Activated B cell treated with CpG ODN at 0.5 μM for 24 hours (primary cell): ENCODE measurements around the gene ABHD17A. TPM values are rescaled to one million over a fixed set of nuclear protein-coding genes. Genes with fewer than 3 reads are reported as not detected.
A peak's percentile ranks its signal among the peaks of the same experiment; 100 is the strongest.
"Not testable (repeated sequence)": the region's sequence is repeated elsewhere in the genome, so short reads cannot be mapped to it uniquely, and the experiment has no call there.

ENCODE experiments used
- ATAC-seq: fragments of 200-7000 bp; cut with Tn5 transposase; one replicate; pipeline ENCODE4 v1.10.0; 2021; ENCODE audit warnings: low read depth, mild to moderate bottlenecking, moderate library complexity
- CTCF ChIA-PET: fragments of 350-600 bp; sonication (Branson Sonifier 250); formaldehyde crosslinking; loops from one replicate; lab custom pipeline; 2021; ENCODE audit warnings: antibody characterized with exemption; lab: Charles Lee
- POLR2A ChIA-PET: fragments of 350-600 bp; sonication (Branson Sonifier 250); formaldehyde crosslinking; loops from one replicate; lab custom pipeline; 2021; ENCODE audit warnings: antibody characterized with exemption; lab: Charles Lee
- DNase-seq: peaks from one replicate; pipeline ENCODE4 v3.0.0; 2022
- H3K27ac Mint-ChIP-seq: one replicate; pipeline ENCODE4 v1.8.0; 2020; ENCODE audit warnings: mixed read lengths
- H3K27me3 Mint-ChIP-seq: one replicate; pipeline ENCODE4 v1.8.0; 2021; ENCODE audit warnings: mixed read lengths
- H3K36me3 Mint-ChIP-seq: one replicate; pipeline ENCODE4 v1.8.0; 2021; ENCODE audit warnings: low read depth, mixed read lengths
- H3K4me1 Mint-ChIP-seq: one replicate; pipeline ENCODE4 v1.8.0; 2021; ENCODE audit warnings: mixed read lengths
- H3K4me3 Mint-ChIP-seq: one replicate; pipeline ENCODE4 v1.8.0; 2020; ENCODE audit warnings: mild to moderate bottlenecking, mixed read lengths
- H3K9me3 Mint-ChIP-seq: one replicate; pipeline ENCODE4 v1.8.0; 2020; ENCODE audit warnings: mixed read lengths
- CTCF ChIP-seq: fragments of 200-600 bp; IDR thresholded peaks from one replicate; pipeline ENCODE4 v1.8.0; 2022; ENCODE audit warnings: antibody characterized with exemption, mild to moderate bottlenecking
- intact Hi-C: fragments of 100-400 bp; cut with micrococcal nuclease; formaldehyde crosslinking; loops from one replicate; pipeline ENCODE4 v1.15.1; 2024
- total RNA-seq: library from RNA; stranded (reverse); gene quantifications from 2 replicates; pipeline ENCODE4 v1.2.3, GENCODE V29; 2022

Gene ABHD17A
- total RNA-seq, 1 donor from 2014 or later: 64.3 TPM

- Mint-ChIP-seq H3K27me3 (no peaks in the 10 kb centered on the region), H3K4me3 (peak overlapping the region; percentile 84), H3K9me3 (no peaks in the 10 kb centered on the region), H3K4me1 (peaks cover 45% of the 10 kb centered on the region), H3K27ac (peak overlapping the region; percentile 97), H3K36me3 (no peaks in the 10 kb centered on the region)
- intact Hi-C loops: loop anchor here (2.0 kb wide), 1 partner anchor 46 kb away; no protein-coding TSS in a partner anchor
- ChIA-PET POLR2A (interaction anchor here (0.6 to 4.0 kb wide), 12 partner anchors 9 to 550 kb away, joined by 3 to 35 read pairs (median 6); partner anchors contain the start of genes ABHD17A and MKNK2), CTCF (no interaction called here)
- no peak for TF ChIP-seq CTCF
- ATAC-seq (no peak), DNase-seq (no peak)
These were observed 11.2 kb upstream of the ABHD17A start for GRCh38 chr19:1896508-1896907.

GRCh38 chr19:1893791-1894190 lies 8.5 kb upstream of the ABHD17A start:
- no peak for DNase-seq
- Mint-ChIP-seq H3K27ac (no peak overlapping the region), H3K36me3 (no peaks in the 10 kb centered on the region), H3K4me3 (no peak overlapping the region), H3K4me1 (peaks cover 41% of the 10 kb centered on the region), H3K27me3 (no peaks in the 10 kb centered on the region), H3K9me3 (no peaks in the 10 kb centered on the region)
- ChIA-PET CTCF (no interaction called here), POLR2A (interaction anchor here (0.6 to 4.0 kb wide), 5 partner anchors 8 to 125 kb away, joined by 3 to 25 read pairs (median 5); partner anchors contain the start of gene ABHD17A)
- ATAC-seq: no peak
- intact Hi-C loops: no loop called here
- TF ChIP-seq CTCF: no peak

- H3K27ac Mint-ChIP-seq: no peak overlapping the region
- intact Hi-C loops: no loop called here
- H3K9me3 Mint-ChIP-seq: no peaks in the 10 kb centered on the region
- H3K36me3 Mint-ChIP-seq: no peaks in the 10 kb centered on the region
- ATAC-seq (no peak), DNase-seq (no peak)
- H3K4me3 Mint-ChIP-seq: no peak overlapping the region
- H3K4me1 Mint-ChIP-seq: peaks cover 22% of the 10 kb centered on the region
- no peaks in the 10 kb centered on the region for H3K27me3 Mint-ChIP-seq
- ChIA-PET POLR2A (interaction anchor here (1.2 kb wide), 1 partner anchor 52 kb away, joined by 4 read pairs; no protein-coding TSS in a partner anchor), CTCF (interaction anchor here (1.8 kb wide), 1 partner anchor 8 kb away, joined by 5 read pairs; no protein-coding TSS in a partner anchor)
- TF ChIP-seq CTCF: no peak
These were observed 4.6 kb upstream of the ABHD17A start for GRCh38 chr19:1889907-1890306.

- no peak for DNase-seq
- CTCF ChIA-PET: interaction anchor here (1.8 kb wide), 1 partner anchor 10 kb away, joined by 5 read pairs; no protein-coding TSS in a partner anchor
- no peaks in the 10 kb centered on the region for H3K9me3 Mint-ChIP-seq
- no peak overlapping the region for H3K27ac Mint-ChIP-seq
- no peak for TF ChIP-seq CTCF
- POLR2A ChIA-PET: no interaction called here
- intact Hi-C loops: no loop called here
- ATAC-seq: no peak
- H3K27me3 Mint-ChIP-seq: no peaks in the 10 kb centered on the region
- peaks cover 4% of the 10 kb centered on the region for H3K36me3 Mint-ChIP-seq
- H3K4me1 Mint-ChIP-seq: peaks cover 29% of the 10 kb centered on the region
- no peak overlapping the region for H3K4me3 Mint-ChIP-seq
These were observed 3.1 kb upstream of the ABHD17A start for GRCh38 chr19:1888385-1888784.

GRCh38 chr19:1886360-1886759 lies 1.1 kb upstream of the ABHD17A start:
- intact Hi-C loops, H3K4me3 Mint-ChIP-seq, H3K9me3 Mint-ChIP-seq, DNase-seq, H3K27me3 Mint-ChIP-seq, ATAC-seq, H3K36me3 Mint-ChIP-seq, CTCF ChIA-PET, H3K27ac Mint-ChIP-seq: not testable (repeated sequence)
- POLR2A ChIA-PET: interaction anchor here (0.7 to 2.6 kb wide), 7 partner anchors 10 to 667 kb away, joined by 3 to 25 read pairs (median 5); no protein-coding TSS in a partner anchor
- peaks cover 41% of the 10 kb centered on the region for H3K4me1 Mint-ChIP-seq
